ENCODE data around the gene GABRR3.

DNA sequence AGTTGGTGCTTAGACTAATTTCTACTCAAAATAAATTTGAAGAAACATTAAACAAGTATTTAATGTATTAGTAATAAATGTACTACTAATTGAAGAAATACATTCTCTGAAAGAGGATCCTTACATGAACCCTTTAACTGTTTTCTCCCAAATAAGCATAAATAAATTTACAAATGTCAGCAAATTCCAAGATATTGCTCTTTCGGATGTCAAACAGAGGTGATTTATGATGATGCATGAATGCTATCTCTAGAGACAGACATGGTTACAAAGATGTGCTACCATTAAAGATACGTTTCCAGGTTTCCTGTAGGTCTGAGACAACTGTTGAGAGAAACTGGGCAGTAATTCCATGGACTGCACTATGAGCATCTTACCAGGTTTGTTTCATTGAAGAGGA, 629 bp downstream of the GABRR3 start:
- TF ChIP-seq, protein P1, sequence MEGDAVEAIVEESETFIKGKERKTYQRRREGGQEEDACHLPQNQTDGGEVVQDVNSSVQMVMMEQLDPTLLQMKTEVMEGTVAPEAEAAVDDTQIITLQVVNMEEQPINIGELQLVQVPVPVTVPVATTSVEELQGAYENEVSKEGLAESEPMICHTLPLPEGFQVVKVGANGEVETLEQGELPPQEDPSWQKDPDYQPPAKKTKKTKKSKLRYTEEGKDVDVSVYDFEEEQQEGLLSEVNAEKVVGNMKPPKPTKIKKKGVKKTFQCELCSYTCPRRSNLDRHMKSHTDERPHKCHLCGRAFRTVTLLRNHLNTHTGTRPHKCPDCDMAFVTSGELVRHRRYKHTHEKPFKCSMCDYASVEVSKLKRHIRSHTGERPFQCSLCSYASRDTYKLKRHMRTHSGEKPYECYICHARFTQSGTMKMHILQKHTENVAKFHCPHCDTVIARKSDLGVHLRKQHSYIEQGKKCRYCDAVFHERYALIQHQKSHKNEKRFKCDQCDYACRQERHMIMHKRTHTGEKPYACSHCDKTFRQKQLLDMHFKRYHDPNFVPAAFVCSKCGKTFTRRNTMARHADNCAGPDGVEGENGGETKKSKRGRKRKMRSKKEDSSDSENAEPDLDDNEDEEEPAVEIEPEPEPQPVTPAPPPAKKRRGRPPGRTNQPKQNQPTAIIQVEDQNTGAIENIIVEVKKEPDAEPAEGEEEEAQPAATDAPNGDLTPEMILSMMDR (conservative IDR thresholded peaks at IDR 0.05; ENCODE audit: low read length): no peak
- TF ChIP-seq EZH2phosphoT487 (IDR thresholded peaks at IDR 0.05; ENCODE audit: borderline replicate concordance, low read depth, low read length): no peak
